Smooth muscle cell (in vitro differentiated cells): ENCODE measurements around the gene PMM1. TPM values are rescaled to one million over a fixed set of nuclear protein-coding genes. Genes with fewer than 3 reads are reported as not detected.

ENCODE experiments used
- DNase-seq: peaks from one replicate; lab custom pipeline; 2025; ENCODE audit not compliant: unreplicated experiment; lab: John Stamatoyannopoulos, UW
- H2AFZ ChIP-seq: fragments of 200-600 bp; sonication (generic); 2 replicates; pipeline ENCODE4 v1.6.0; 2016; ENCODE audit warnings: antibody characterized with exemption, low read depth, mild to moderate bottlenecking
- H3F3A ChIP-seq: fragments of 200-600 bp; sonication (generic); 2 replicates; pipeline ENCODE4 v1.6.0; 2017; ENCODE audit warnings: antibody characterized with exemption, low read depth
- H3K27ac ChIP-seq: fragments of 200-600 bp; sonication (generic); 2 replicates; pipeline ENCODE4 v1.5.1; 2016; ENCODE audit warnings: low read depth, mild to moderate bottlenecking
- H3K27me3 ChIP-seq: fragments of 200-600 bp; sonication (generic); 2 replicates; pipeline ENCODE4 v1.6.1; 2016; ENCODE audit warnings: low read depth, mild to moderate bottlenecking
- H3K36me3 ChIP-seq: fragments of 200-600 bp; sonication (generic); 2 replicates; pipeline ENCODE4 v1.5.1; 2016; ENCODE audit warnings: low read depth
- H3K4me1 ChIP-seq: fragments of 200-600 bp; sonication (generic); 2 replicates; pipeline ENCODE4 v1.5.1; 2016; ENCODE audit warnings: low read depth
- H3K4me2 ChIP-seq: fragments of 200-600 bp; sonication (generic); 2 replicates; pipeline ENCODE4 v1.6.0; 2016; ENCODE audit warnings: mild to moderate bottlenecking
- H3K4me3 ChIP-seq: fragments of 200-600 bp; sonication (generic); 2 replicates; pipeline ENCODE4 v1.5.1; 2016; ENCODE audit warnings: mild to moderate bottlenecking
- H3K79me2 ChIP-seq: fragments of 200-600 bp; sonication (generic); 2 replicates; pipeline ENCODE4 v1.6.0; 2016; ENCODE audit warnings: low read depth, mild to moderate bottlenecking
- H3K9ac ChIP-seq: fragments of 200-600 bp; sonication (generic); 2 replicates; pipeline ENCODE4 v1.6.0; 2016; ENCODE audit warnings: low read depth
- H3K9me3 ChIP-seq: fragments of 200-600 bp; sonication (generic); replicated peaks from 2 replicates; pipeline ENCODE4 v1.5.1; 2016; ENCODE audit warnings: low read depth
- H4K20me1 ChIP-seq: fragments of 200-600 bp; sonication (generic); 2 replicates; pipeline ENCODE4 v1.6.0; 2016; ENCODE audit warnings: low read depth
- WGBS: methylation state at CpG from one replicate; pipeline ENCODE4 v1.1.7; 2016; ENCODE audit warnings: low lambda C conversion rate; 5-methylcytosine and 5-hydroxymethylcytosine counted together
- polyA plus RNA-seq: library from polyadenylated mRNA; unstranded; fragments of >200 nt; fragmentation: Nextera tagmentation; extraction: Ambion mirVana; gene quantifications from 2 replicates; pipeline ENCODE4 v1.2.1, GENCODE V29; 2016
- total RNA-seq: library from RNA; depleted of rRNA; stranded (reverse); fragments of >200 nt; gene quantifications from 2 replicates; pipeline ENCODE4 v1.2.3, GENCODE V29; 2014
- TF ChIP-seq, protein P1 (sequence below): fragments of 200-600 bp; sonication (generic); IDR thresholded peaks from 2 replicates; pipeline ENCODE4 v1.5.1; 2017; ENCODE audit warnings: borderline replicate concordance, mild to moderate bottlenecking, antibody characterized with exemption; ENCODE audit not compliant: insufficient read depth, poor library complexity, severe bottlenecking

Gene PMM1
- total and polyA plus RNA-seq, 2 experiments from 2014 or later, result 19.5 to 71.9 TPM

DNA sequence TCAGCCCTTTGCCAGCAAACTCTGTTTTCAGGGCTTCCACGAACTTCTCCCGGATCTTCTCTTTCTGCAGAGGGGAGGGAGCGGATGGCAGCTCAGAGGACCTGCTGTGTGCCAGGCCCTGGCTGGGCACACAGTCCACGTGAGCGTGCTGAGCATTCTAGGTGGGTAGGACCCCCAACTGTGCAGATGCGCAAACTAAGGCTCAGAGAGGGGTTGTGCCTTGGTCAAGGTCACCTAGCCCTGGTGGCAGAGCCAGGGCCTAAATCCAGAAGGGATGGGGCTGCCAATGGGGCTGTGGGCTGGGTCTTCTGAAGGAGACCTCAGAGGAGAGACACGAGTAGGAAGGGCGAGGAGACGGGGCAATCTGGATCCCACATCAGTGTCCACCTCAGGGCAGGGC, 10.8 kb downstream of the PMM1 start:
- Histone ChIP-seq H3F3A (no peaks in the 10 kb centered on the region), H2AFZ (no peak overlapping the region), H3K27ac (no peak overlapping the region), H4K20me1 (no peaks in the 10 kb centered on the region), H3K9ac (no peak overlapping the region), H3K36me3 (no peaks in the 10 kb centered on the region), H3K9me3 (no peaks in the 10 kb centered on the region), H3K4me1 (no peaks in the 10 kb centered on the region), H3K4me2 (no peak overlapping the region), H3K27me3 (no peaks in the 10 kb centered on the region), H3K79me2 (no peaks in the 10 kb centered on the region), H3K4me3 (no peak overlapping the region)
- DNase-seq, result no peak
- TF ChIP-seq, protein P1, sequence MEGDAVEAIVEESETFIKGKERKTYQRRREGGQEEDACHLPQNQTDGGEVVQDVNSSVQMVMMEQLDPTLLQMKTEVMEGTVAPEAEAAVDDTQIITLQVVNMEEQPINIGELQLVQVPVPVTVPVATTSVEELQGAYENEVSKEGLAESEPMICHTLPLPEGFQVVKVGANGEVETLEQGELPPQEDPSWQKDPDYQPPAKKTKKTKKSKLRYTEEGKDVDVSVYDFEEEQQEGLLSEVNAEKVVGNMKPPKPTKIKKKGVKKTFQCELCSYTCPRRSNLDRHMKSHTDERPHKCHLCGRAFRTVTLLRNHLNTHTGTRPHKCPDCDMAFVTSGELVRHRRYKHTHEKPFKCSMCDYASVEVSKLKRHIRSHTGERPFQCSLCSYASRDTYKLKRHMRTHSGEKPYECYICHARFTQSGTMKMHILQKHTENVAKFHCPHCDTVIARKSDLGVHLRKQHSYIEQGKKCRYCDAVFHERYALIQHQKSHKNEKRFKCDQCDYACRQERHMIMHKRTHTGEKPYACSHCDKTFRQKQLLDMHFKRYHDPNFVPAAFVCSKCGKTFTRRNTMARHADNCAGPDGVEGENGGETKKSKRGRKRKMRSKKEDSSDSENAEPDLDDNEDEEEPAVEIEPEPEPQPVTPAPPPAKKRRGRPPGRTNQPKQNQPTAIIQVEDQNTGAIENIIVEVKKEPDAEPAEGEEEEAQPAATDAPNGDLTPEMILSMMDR, result no peak
- 98% methylated on average over 9 of the region's 9 CpGs for WGBS

DNA sequence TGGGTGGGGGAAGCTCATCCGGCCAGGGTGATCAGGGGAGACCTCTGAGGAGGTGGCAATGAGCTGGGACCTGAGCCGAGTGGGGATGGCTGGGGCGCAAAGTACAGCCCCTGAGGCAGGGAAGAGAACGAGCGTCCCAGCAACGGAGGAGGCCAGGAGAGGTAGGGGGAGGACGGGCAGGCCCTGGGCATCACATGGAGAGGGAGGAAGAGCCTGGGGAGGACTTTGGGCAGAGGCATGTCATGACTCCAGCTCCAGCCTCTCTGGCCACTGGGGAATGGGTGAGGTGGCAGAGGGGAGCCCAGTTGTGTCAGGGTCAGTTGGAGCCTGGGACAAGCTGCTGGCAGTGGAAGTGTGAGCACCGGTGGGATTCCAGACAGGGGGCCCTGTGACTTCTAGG, 11.5 kb downstream of the PMM1 start:
- TF ChIP-seq, protein P1, result no peak
- H3K4me2 ChIP-seq, result no peak overlapping the region
- H3K27me3 ChIP-seq, result no peaks in the 10 kb centered on the region
- no peak for DNase-seq
- no peaks in the 10 kb centered on the region for H3F3A ChIP-seq
- no peak overlapping the region for H3K9ac ChIP-seq
- no peak overlapping the region for H2AFZ ChIP-seq
- H3K36me3 ChIP-seq, result no peaks in the 10 kb centered on the region
- no peaks in the 10 kb centered on the region for H3K4me1 ChIP-seq
- H3K9me3 ChIP-seq, result no peaks in the 10 kb centered on the region
- no peak overlapping the region for H3K27ac ChIP-seq
- 100% methylated on average over 8 of the region's 8 CpGs for WGBS
- no peaks in the 10 kb centered on the region for H3K79me2 ChIP-seq
- no peaks in the 10 kb centered on the region for H4K20me1 ChIP-seq
- H3K4me3 ChIP-seq, result no peak overlapping the region

DNA sequence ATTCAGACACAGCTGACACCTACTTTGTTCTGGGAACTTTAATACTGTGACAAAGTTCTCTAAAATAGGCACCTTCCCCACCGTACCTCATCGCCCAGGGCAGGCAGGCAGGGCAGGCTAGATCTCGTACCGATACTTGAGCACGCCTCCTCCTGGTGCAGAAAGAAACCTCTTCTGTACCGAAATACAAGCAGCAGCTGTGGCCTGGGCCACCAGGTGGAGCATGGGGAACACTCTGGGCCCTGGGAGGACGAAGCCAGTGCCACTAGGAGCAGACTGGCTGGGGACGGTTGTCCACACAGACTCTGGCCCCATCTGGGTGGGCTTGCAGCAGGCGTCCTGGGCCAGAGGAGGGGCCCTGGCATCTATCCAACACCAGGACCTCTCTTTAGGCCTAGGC, 12.8 kb downstream of the PMM1 start:
- Histone ChIP-seq H3F3A (no peaks in the 10 kb centered on the region), H3K36me3 (no peaks in the 10 kb centered on the region), H3K4me3 (no peak overlapping the region), H3K4me1 (no peaks in the 10 kb centered on the region), H3K79me2 (no peaks in the 10 kb centered on the region), H3K9me3 (no peaks in the 10 kb centered on the region), H3K9ac (no peak overlapping the region), H2AFZ (no peak overlapping the region), H4K20me1 (no peaks in the 10 kb centered on the region), H3K27me3 (no peaks in the 10 kb centered on the region), H3K4me2 (no peak overlapping the region), H3K27ac (no peak overlapping the region)
- DNase-seq, result no peak
- 71% methylated on average over 9 of the region's 9 CpGs for WGBS
- TF ChIP-seq, protein P1, result peak; percentile 36

DNA sequence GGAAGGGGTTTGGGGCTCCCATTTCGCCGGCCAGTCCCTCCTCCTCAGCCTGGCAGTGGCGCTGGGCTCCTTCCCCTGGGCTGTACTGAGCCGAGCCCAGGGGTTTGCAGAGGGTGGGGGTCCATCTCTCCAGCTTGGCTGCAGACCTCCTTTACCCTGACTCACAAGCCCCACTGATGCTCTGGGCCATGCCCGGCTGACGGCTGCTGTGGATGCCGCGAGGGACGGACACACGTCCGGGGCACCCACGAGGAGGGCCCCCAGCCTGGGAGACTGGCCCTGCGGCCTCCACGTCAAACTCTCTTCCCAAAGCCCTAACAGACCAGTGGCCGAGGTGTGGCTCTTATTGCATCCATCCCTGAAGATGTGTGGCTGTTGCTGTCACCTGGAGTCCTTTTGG, 14.1 kb downstream of the PMM1 start:
- Histone ChIP-seq H2AFZ (no peak overlapping the region), H3K4me2 (no peak overlapping the region), H3K27ac (no peak overlapping the region), H3K36me3 (no peaks in the 10 kb centered on the region), H3K4me1 (no peaks in the 10 kb centered on the region), H3K9ac (no peak overlapping the region), H3K27me3 (no peaks in the 10 kb centered on the region), H3K79me2 (no peaks in the 10 kb centered on the region), H4K20me1 (no peaks in the 10 kb centered on the region), H3K9me3 (no peaks in the 10 kb centered on the region), H3K4me3 (no peak overlapping the region), H3F3A (no peaks in the 10 kb centered on the region)
- DNase-seq, result no peak
- 96% methylated on average over 15 of the region's 15 CpGs for WGBS
- TF ChIP-seq, protein P1, result no peak
